HCT116 (cell line): ENCODE data around the gene COMMD3. TPM values are rescaled to one million over a fixed set of nuclear protein-coding genes. Genes with fewer than 3 reads are reported as not detected.

Experiments used
- ATAC-seq: fragments of 200-7000 bp; cut with Tn5 transposase; 2 replicates; pipeline ENCODE4 v1.9.1; 2020; ENCODE audit warnings: mild to moderate bottlenecking, moderate library complexity
- BruUV-seq: library from RNA; stranded (reverse); fragments of 400-500 nt; replicated peaks from 2 replicates; lab custom pipeline; 2021; lab: Mats Ljungman, UMichigan
- CTCF ChIA-PET: fragments of 300-600 bp; sonication (Branson Sonifier 250); formaldehyde crosslinking; loops from one replicate; lab custom pipeline; 2021; ENCODE audit warnings: antibody characterized with exemption; lab: Charles Lee
- POLR2A ChIA-PET: fragments of 300-600, 350-600 bp; sonication (Branson Sonifier 250); formaldehyde crosslinking; loops from one replicate; lab custom pipeline; 2021; ENCODE audit warnings: antibody characterized with exemption; lab: Charles Lee
- RAD21 ChIA-PET, 2 experiments: fragments of 300-600 bp; sonication (Branson Sonifier 250); formaldehyde crosslinking; loops; one replicate each; lab custom pipeline; 2023; ENCODE audit warnings: low total read pairs in 2 of 2; ENCODE audit not compliant: uncharacterized antibody in 2 of 2, unreplicated experiment in 2 of 2, low non-redundant PET in 1 of 2; lab: Charles Lee
- DNase-seq: peaks from one replicate; pipeline ENCODE4 v3.0.0-alpha.2; 2010; ENCODE audit warnings: low read depth, low spot score
- H2AFZ ChIP-seq: fragments of 200-600 bp; shearing (Covaris generic), sonication (generic); 2 replicates; pipeline ENCODE4 v1.6.1; 2017; ENCODE audit warnings: low read depth, mixed run types, mixed read lengths, antibody characterized with exemption, low read length; ENCODE audit not compliant: poor library complexity, severe bottlenecking
- H3K27ac ChIP-seq: 2 replicates; pipeline ENCODE4 v1.5.1; 2012; ENCODE audit warnings: low read depth, low read length
- H3K27me3 ChIP-seq: fragments of 200-600 bp; sonication (generic); 2 replicates; pipeline ENCODE4 v1.6.1; 2016; ENCODE audit warnings: mixed run types, low read length, mixed read lengths; ENCODE audit not compliant: insufficient read depth
- H3K36me3 ChIP-seq, 2 experiments: fragments of 200-500 bp in 1 of 2; fragments of 200-600 bp in 1 of 2; sonication (Bioruptor generic) in 1 of 2; sonication (generic) in 1 of 2; 2 replicates each; pipeline versions ENCODE4 v1.5.1 to v1.6.1; 2014 to 2016; ENCODE audit warnings: low read length in 2 of 2, inconsistent platforms in 1 of 2, mixed read lengths in 1 of 2, mixed run types in 1 of 2; ENCODE audit not compliant: insufficient read depth in 2 of 2, control insufficient read depth in 1 of 2
- H3K4me1 ChIP-seq, 2 experiments: fragments of 200-600 bp in 1 of 2; sonication (generic) in 1 of 2; 2 replicates each; pipeline versions ENCODE4 v1.5.1 to v1.6.1; 2012 to 2017; ENCODE audit warnings: low read length in 2 of 2, inconsistent platforms in 1 of 2, mild to moderate bottlenecking in 1 of 2, mixed read lengths in 1 of 2, mixed run types in 1 of 2, moderate library complexity in 1 of 2; ENCODE audit not compliant: insufficient read depth in 2 of 2, control insufficient read depth in 1 of 2
- H3K4me2 ChIP-seq: fragments of 200-600 bp; sonication (generic); 2 replicates; pipeline ENCODE4 v1.6.1; 2017; ENCODE audit warnings: mixed run types, low read length, mixed read lengths
- H3K4me3 ChIP-seq, 2 experiments: fragments of 200-600 bp in 1 of 2; sonication (generic) in 1 of 2; replicated peaks in 1 of 2; 2 replicates each; pipeline ENCODE4 v1.5.1; 2011 to 2016; ENCODE audit warnings: low read length in 2 of 2, control low read depth in 1 of 2, low read depth in 1 of 2, mild to moderate bottlenecking in 1 of 2, mixed read lengths in 1 of 2, mixed run types in 1 of 2
- H3K79me2 ChIP-seq: fragments of 200-600 bp; sonication (generic); 2 replicates; pipeline ENCODE4 v1.6.1; 2017; ENCODE audit warnings: mild to moderate bottlenecking, mixed run types, low read length, moderate library complexity, mixed read lengths; ENCODE audit not compliant: insufficient read depth
- H3K9ac ChIP-seq: fragments of 200-600 bp; sonication (generic); 2 replicates; pipeline ENCODE4 v1.6.1; 2016; ENCODE audit warnings: low read length, mixed read lengths
- H3K9me2 ChIP-seq: fragments of 200-600 bp; sonication (generic), shearing (Covaris generic); 2 replicates; pipeline ENCODE4 v1.6.1; 2017; ENCODE audit warnings: mixed run types, mild to moderate bottlenecking, moderate library complexity; ENCODE audit not compliant: insufficient read depth
- H3K9me3 ChIP-seq, 2 experiments: fragments of 200-500 bp in 1 of 2; fragments of 200-600 bp in 1 of 2; sonication (Bioruptor generic) in 1 of 2; sonication (generic) in 1 of 2; 2 replicates each; pipeline ENCODE4 v1.6.1; 2014 to 2017; ENCODE audit warnings: low read length in 2 of 2, mixed read lengths in 2 of 2, inconsistent platforms in 1 of 2, low read depth in 1 of 2, mild to moderate bottlenecking in 1 of 2, mixed run types in 1 of 2, moderate library complexity in 1 of 2; ENCODE audit not compliant: control insufficient read depth in 1 of 2, insufficient read depth in 1 of 2
- H4K20me1 ChIP-seq: fragments of 200-600 bp; sonication (generic), shearing (Covaris generic); 2 replicates; pipeline ENCODE4 v1.6.1; 2017; ENCODE audit warnings: mixed run types, mild to moderate bottlenecking, moderate library complexity; ENCODE audit not compliant: insufficient read depth
- CBX3 ChIP-seq: IDR thresholded peaks from 2 replicates; pipeline ENCODE4 v1.6.1; 2012; ENCODE audit warnings: low read depth
- CEBPB ChIP-seq: IDR thresholded peaks from 2 replicates; pipeline ENCODE4 v1.6.1; 2012; ENCODE audit warnings: low read depth
- EGR1 ChIP-seq: IDR thresholded peaks from 2 replicates; pipeline ENCODE4 v1.6.1; 2012; ENCODE audit warnings: low read depth
- ELF1 ChIP-seq: IDR thresholded peaks from 2 replicates; pipeline ENCODE4 v1.6.1; 2012; ENCODE audit warnings: low read depth, borderline replicate concordance
- EZH2phosphoT487 ChIP-seq: fragments of 200-600 bp; IDR thresholded peaks from 2 replicates; pipeline ENCODE4 v1.6.1; 2018; ENCODE audit warnings: antibody characterized with exemption, borderline replicate concordance
- FOSL1 ChIP-seq: IDR thresholded peaks from 2 replicates; pipeline ENCODE4 v1.6.1; 2012; ENCODE audit warnings: low read depth
- JUND ChIP-seq: IDR thresholded peaks from 2 replicates; pipeline ENCODE4 v1.6.1; 2012
- SRF ChIP-seq: IDR thresholded peaks from 2 replicates; pipeline ENCODE4 v1.6.1; 2012; ENCODE audit warnings: low read depth
- intact Hi-C: fragments of 100-400 bp; cut with micrococcal nuclease; formaldehyde crosslinking; loops from 2 replicates; pipeline ENCODE4 v1.10.0; 2022
- total RNA-seq: library from RNA; stranded (reverse); gene quantifications from one replicate; pipeline ENCODE4 v1.2.1, GENCODE V29; 2021; ENCODE audit not compliant: unreplicated experiment
- TF ChIP-seq, protein P1 (sequence below): IDR thresholded peaks from 2 replicates; pipeline ENCODE4 v1.6.1; 2011; ENCODE audit warnings: mild to moderate bottlenecking, low read length, moderate library complexity; ENCODE audit not compliant: insufficient replicate concordance; ENCODE audit errors: extremely low read depth

Gene COMMD3
- total RNA-seq, 1 experiment from 2014 or later, result 43.0 TPM

DNA sequence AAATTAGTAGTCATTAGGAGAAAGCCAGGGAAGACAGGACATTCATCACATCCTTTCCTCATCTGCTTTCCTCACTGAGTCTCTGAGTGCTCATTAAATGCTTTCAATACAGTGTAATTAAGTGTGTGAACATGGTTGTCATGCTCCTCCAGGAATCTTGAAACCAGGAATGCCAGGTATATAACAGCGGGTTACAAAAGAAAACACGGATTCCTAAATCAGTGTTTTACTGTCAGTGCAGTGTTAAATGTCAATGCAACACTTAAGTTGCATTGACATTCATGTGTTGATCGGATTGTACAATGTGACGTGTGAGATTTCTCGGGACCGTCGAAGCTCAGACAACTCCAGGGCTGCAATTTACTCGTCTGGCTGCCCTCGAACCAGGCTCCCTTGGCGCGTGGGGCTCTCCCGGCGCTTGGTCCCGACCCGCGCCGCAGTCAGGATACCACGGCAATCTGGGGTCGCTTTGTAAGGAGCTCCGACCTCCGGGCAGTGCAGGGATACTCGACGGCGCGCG lies 28.7 kb downstream of the COMMD3 start:
- Histone ChIP-seq H4K20me1 (no peaks in the 10 kb centered on the region), H3K4me1 (peaks cover 3 to 12% of the 10 kb centered on the region in 2 experiments; a peak in 2 of 4 replicates), H3K9ac (no peak overlapping the region), H3K27me3 (0 out of 2 replicates have a peak, but pooled peaks cover 3% of the 10 kb centered on the region), H3K4me2 (no peak overlapping the region), H3K9me2 (no peaks in the 10 kb centered on the region), H3K27ac (no peak overlapping the region), H3K9me3 (no peaks in the 10 kb centered on the region), H2AFZ (no peak overlapping the region), H3K36me3 (no peaks in the 10 kb centered on the region), H3K79me2 (no peaks in the 10 kb centered on the region), H3K4me3 (no peak overlapping the region)
- ChIA-PET CTCF (no interaction called here), RAD21 (no interaction called here), POLR2A (no interaction called here)
- TF ChIP-seq JUND, result no peak
- no peak for TF ChIP-seq CEBPB
- no peak for TF ChIP-seq EZH2phosphoT487
- no peak for TF ChIP-seq EGR1
- TF ChIP-seq, protein P1, sequence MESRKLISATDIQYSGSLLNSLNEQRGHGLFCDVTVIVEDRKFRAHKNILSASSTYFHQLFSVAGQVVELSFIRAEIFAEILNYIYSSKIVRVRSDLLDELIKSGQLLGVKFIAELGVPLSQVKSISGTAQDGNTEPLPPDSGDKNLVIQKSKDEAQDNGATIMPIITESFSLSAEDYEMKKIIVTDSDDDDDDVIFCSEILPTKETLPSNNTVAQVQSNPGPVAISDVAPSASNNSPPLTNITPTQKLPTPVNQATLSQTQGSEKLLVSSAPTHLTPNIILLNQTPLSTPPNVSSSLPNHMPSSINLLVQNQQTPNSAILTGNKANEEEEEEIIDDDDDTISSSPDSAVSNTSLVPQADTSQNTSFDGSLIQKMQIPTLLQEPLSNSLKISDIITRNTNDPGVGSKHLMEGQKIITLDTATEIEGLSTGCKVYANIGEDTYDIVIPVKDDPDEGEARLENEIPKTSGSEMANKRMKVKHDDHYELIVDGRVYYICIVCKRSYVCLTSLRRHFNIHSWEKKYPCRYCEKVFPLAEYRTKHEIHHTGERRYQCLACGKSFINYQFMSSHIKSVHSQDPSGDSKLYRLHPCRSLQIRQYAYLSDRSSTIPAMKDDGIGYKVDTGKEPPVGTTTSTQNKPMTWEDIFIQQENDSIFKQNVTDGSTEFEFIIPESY, result no peak
- no peak for TF ChIP-seq FOSL1
- no peak for TF ChIP-seq ELF1
- TF ChIP-seq SRF, result no peak
- TF ChIP-seq CBX3, result no peak
- intact Hi-C loops, result no loop called here
- ATAC-seq, result no peak
- BruUV-seq, result no TSS peak
- no peak for DNase-seq
